Dedifferentiated amniotic fluid mesenchymal stem cell (primary cell): ENCODE measurements around the gene MYL5.
"Not testable (repeated sequence)": the region's sequence is repeated elsewhere in the genome, so short reads cannot be mapped to it uniquely, and the experiment has no call there.

Experiments
- DNase-seq: peaks from one replicate; pipeline ENCODE4 v3.0.0-alpha.2; 2016; ENCODE audit errors: extremely low spot score

The MYL5 gene

DNA sequence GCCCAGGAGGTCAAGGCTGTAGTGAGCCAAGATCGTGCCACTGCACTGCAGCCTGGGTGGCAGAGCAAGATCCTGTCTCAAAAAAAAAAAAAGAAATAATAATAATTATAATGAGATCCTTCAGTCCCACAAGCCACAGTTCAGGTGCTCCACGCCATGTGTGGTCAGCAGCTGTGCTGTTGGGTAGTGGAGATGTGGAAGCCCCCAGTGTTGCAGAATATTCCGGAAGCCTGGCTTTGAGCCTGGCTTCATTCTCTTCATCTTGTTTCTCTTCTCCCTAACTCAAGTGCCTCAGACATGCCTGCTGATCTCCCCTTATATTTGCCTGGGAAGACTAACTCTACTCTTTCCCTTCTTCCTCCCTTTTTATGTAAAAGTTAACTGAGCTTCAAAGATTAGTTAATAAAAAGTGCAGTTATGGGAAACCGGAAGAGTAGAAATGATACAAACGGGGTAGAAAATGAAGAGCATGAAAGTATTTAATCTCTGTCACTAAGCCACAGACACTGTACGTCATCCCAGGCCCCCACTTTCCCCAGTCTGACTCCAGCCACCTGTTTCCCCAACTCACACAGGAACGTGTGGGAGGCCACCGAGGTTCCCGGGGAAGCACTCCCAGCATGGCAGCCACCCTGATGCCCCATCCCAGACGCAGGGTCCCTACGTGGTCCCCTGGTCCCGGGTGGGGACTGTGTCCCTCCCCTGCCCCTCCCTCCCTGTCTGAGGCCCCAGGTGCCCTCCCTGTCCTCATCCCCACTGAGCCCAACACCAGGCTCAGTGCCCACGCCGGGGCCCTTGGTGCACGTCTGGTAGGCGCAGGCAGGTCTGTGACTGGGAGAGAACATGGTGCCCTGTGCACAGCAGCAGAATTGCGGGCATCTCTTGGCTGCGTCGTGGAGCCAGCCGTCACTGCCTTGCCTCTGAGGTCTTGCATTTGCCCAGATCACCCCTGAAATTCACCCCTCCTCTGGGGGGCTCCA lies 55.3 kb downstream of the MYL5 start:
- no peak for DNase-seq

DNA sequence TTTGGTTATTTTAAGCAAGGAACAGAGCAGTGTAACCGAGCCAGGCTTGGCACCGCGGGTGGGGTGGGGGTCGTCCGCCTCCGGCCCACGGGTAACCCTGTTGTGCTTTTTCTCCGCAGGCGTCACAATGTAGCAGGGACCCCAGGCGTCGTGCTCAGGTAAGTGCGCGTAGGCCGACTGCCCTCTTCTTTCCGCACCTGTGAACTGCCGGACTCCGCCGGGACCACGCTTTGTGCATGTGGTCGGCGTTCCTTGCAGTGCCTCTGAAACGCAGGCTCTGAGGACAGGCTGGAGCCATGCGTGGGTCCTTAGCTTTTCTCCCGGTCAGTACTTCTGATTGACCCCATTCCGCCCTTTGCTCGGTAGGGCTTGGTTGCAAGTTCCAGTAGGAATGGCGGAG lies 56.2 kb downstream of the MYL5 start:
- no peak for DNase-seq

GRCh38 chr4:730946-731904 lies 56.9 kb downstream of the MYL5 start:
- not testable (repeated sequence) for DNase-seq
